Endothelial cell (in vitro differentiated cells): ENCODE results near the gene PKMYT1. TPM values are rescaled to one million over a fixed set of nuclear protein-coding genes. Genes with fewer than 3 reads are reported as not detected.

Source experiments
- DNase-seq: peaks from one replicate; pipeline ENCODE4 v3.0.0; 2021; ENCODE audit warnings: low spot score
- H3K27ac Mint-ChIP-seq: one replicate; pipeline ENCODE4 v1.8.0; 2021; ENCODE audit warnings: mixed read lengths, inconsistent platforms; ENCODE audit not compliant: unreplicated experiment
- H3K27me3 Mint-ChIP-seq: one replicate; pipeline ENCODE4 v1.8.0; 2021; ENCODE audit warnings: mild to moderate bottlenecking, moderate library complexity, mixed read lengths, inconsistent platforms; ENCODE audit not compliant: unreplicated experiment
- H3K36me3 Mint-ChIP-seq: one replicate; pipeline ENCODE4 v1.8.0; 2021; ENCODE audit warnings: mild to moderate bottlenecking, low read depth, mixed read lengths, inconsistent platforms; ENCODE audit not compliant: unreplicated experiment
- H3K4me1 Mint-ChIP-seq: one replicate; pipeline ENCODE4 v1.8.0; 2021; ENCODE audit warnings: mild to moderate bottlenecking, mixed read lengths, inconsistent platforms; ENCODE audit not compliant: unreplicated experiment
- H3K4me3 Mint-ChIP-seq: one replicate; pipeline ENCODE4 v1.8.0; 2021; ENCODE audit warnings: mild to moderate bottlenecking, mixed read lengths, inconsistent platforms; ENCODE audit not compliant: unreplicated experiment
- H3K9me3 Mint-ChIP-seq: one replicate; pipeline ENCODE4 v1.8.0; 2021; ENCODE audit warnings: mixed read lengths, inconsistent platforms; ENCODE audit not compliant: unreplicated experiment
- total RNA-seq: library from RNA; stranded (reverse); fragmentation: NEBNext Ultra II Directional; extraction: Animal tissue kit (Norgen Biotek cat#: 25700); gene quantifications from one replicate; pipeline ENCODE4 v1.2.1, GENCODE V29; 2021; ENCODE audit not compliant: unreplicated experiment
- TF ChIP-seq, protein P1 (sequence below): fragments of 200-600 bp; sonication (generic); IDR thresholded peaks from one replicate; pipeline ENCODE4 v1.5.0; 2021; ENCODE audit warnings: antibody characterized with exemption; ENCODE audit not compliant: unreplicated experiment

Gene PKMYT1
- total RNA-seq, 1 donor from 2014 or later = 12.2 TPM

GRCh38 chr16:3009568-3010390, 29.5 kb upstream of the PKMYT1 start:
- Mint-ChIP-seq H3K9me3 (no peaks in the 10 kb centered on the region), H3K4me3 (no peak overlapping the region), H3K27me3 (peaks cover 12% of the 10 kb centered on the region), H3K4me1 (peaks cover 24% of the 10 kb centered on the region), H3K27ac (no peak overlapping the region), H3K36me3 (peaks cover 1% of the 10 kb centered on the region)
- TF ChIP-seq, protein P1, sequence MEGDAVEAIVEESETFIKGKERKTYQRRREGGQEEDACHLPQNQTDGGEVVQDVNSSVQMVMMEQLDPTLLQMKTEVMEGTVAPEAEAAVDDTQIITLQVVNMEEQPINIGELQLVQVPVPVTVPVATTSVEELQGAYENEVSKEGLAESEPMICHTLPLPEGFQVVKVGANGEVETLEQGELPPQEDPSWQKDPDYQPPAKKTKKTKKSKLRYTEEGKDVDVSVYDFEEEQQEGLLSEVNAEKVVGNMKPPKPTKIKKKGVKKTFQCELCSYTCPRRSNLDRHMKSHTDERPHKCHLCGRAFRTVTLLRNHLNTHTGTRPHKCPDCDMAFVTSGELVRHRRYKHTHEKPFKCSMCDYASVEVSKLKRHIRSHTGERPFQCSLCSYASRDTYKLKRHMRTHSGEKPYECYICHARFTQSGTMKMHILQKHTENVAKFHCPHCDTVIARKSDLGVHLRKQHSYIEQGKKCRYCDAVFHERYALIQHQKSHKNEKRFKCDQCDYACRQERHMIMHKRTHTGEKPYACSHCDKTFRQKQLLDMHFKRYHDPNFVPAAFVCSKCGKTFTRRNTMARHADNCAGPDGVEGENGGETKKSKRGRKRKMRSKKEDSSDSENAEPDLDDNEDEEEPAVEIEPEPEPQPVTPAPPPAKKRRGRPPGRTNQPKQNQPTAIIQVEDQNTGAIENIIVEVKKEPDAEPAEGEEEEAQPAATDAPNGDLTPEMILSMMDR = no peak
- DNase-seq = no peak

DNA sequence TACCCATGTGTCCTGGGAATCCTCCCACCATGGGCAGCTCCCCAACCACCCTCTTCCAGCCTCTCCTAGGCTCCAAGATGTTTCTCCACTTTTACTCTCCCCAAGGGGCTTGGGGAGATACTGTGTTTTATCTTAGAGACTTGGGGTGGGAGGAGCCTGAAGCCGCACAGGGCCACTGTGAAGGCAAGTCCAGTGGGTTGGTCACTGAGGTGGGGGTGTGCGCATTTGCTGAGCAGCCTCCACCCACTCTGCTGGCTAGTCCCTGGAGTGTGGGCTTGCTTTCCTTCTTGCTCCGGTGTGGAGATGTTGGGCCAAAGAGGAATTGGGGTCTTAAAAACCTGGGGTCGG, 28.4 kb upstream of the PKMYT1 start:
- no peak for DNase-seq
- no peaks in the 10 kb centered on the region for H3K9me3 Mint-ChIP-seq
- H3K4me3 Mint-ChIP-seq = no peak overlapping the region
- H3K27ac Mint-ChIP-seq = no peak overlapping the region
- peaks cover 24% of the 10 kb centered on the region for H3K4me1 Mint-ChIP-seq
- H3K36me3 Mint-ChIP-seq = no peaks in the 10 kb centered on the region
- TF ChIP-seq, protein P1 = no peak
- H3K27me3 Mint-ChIP-seq = peaks cover 11% of the 10 kb centered on the region

- H3K4me3 Mint-ChIP-seq = peak overlapping the region; percentile 74
Measured at GRCh38 chr16:3007957-3008689, 27.9 kb upstream of the PKMYT1 start.

DNA sequence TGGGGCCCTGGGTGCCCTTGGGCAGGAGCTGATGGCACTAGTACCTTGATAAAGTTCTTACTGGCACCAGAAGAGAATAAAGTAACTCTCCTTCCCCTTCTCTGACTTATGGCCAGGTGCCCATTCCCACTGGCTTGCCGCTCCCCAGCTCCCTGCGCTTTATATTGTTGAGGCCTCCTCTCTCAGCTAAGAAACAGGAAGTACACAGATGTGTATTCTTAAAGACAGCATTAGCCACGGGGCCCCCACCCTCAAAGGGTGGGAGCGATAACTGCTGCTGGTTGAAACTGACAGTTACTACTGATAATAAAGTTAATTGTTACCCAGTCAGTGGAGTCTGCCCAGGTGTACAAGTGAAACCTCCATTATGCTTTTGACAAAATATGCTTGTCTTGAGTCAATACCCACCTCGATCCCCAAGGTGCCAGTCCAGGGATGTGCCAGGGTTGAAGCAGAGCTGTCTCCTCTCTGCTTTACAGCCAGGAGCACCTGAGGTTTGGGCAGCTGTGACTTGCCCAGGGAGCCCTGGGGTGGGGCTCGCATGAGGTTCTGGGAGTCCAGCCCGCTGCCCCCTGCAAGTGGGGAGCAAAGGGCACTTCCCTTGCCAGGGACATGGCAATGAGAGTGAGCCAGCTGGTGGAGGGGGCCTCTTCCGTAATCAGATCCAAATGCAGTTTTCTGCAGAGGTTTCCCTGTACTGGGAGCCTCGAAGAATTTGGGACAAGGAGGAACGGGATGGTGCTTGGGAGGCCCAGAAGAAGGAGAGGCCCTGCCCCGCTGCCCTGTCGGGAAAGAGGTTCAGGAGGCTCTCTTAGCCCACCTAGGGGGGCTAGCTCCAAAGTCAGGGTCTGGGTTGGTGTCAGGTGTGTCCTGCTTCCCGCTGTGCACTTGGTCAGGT, 27.1 kb upstream of the PKMYT1 start:
- TF ChIP-seq, protein P1 = no peak
- peaks cover 24% of the 10 kb centered on the region for H3K4me1 Mint-ChIP-seq
- no peak overlapping the region for H3K4me3 Mint-ChIP-seq
- no peaks in the 10 kb centered on the region for H3K9me3 Mint-ChIP-seq
- H3K27me3 Mint-ChIP-seq = peaks cover 13% of the 10 kb centered on the region
- H3K27ac Mint-ChIP-seq = no peak overlapping the region
- H3K36me3 Mint-ChIP-seq = no peaks in the 10 kb centered on the region
- no peak for DNase-seq

More at GRCh38 chr16:3007957-3008689, 27.9 kb upstream of the PKMYT1 start:
- Mint-ChIP-seq H3K36me3 (no peaks in the 10 kb centered on the region), H3K4me1 (peaks cover 24% of the 10 kb centered on the region), H3K27ac (peak overlapping the region; percentile 64), H3K27me3 (peaks cover 11% of the 10 kb centered on the region), H3K9me3 (no peaks in the 10 kb centered on the region)
- no peak for DNase-seq
- TF ChIP-seq, protein P1 = no peak
